ENCODE results near the gene SH2D4B.

SH2D4B gene

GRCh38 chr10:80504158-80504811 is 33.4 kb upstream of the SH2D4B start:
- DNase-seq (ENCODE audit: low spot score): no peak

- DNase-seq (ENCODE audit: low spot score): no peak
Observed at GRCh38 chr10:80504897-80505465, 32.7 kb upstream of the SH2D4B start.

- DNase-seq (ENCODE audit: low spot score): no peak
Observed at GRCh38 chr10:80506189-80506575, 31.5 kb upstream of the SH2D4B start.

GRCh38 chr10:80506836-80507487 is 30.7 kb upstream of the SH2D4B start:
- DNase-seq (ENCODE audit: low spot score): no peak

- DNase-seq (ENCODE audit: low spot score): no peak
Observed at GRCh38 chr10:80509108-80509402, 28.6 kb upstream of the SH2D4B start.

GRCh38 chr10:80509403-80510161 is 28.1 kb upstream of the SH2D4B start:
- no peak for DNase-seq (ENCODE audit: low spot score)

- no peak for DNase-seq (ENCODE audit: low spot score)
Observed at GRCh38 chr10:80512031-80512526, 25.6 kb upstream of the SH2D4B start.

GRCh38 chr10:80513106-80513505 is 24.6 kb upstream of the SH2D4B start:
- no peak for DNase-seq (ENCODE audit: low spot score)

GRCh38 chr10:80515511-80515910 is 22.2 kb upstream of the SH2D4B start:
- DNase-seq (ENCODE audit: low spot score): no peak

- no peak for DNase-seq (ENCODE audit: low spot score)
Observed at GRCh38 chr10:80515941-80516340, 21.8 kb upstream of the SH2D4B start.

GRCh38 chr10:80516506-80517075 is 21.1 kb upstream of the SH2D4B start:
- no peak for DNase-seq (ENCODE audit: low spot score)

GRCh38 chr10:80517416-80518142 is 20.1 kb upstream of the SH2D4B start:
- DNase-seq (ENCODE audit: low spot score): no peak

GRCh38 chr10:80518143-80518806 is 19.4 kb upstream of the SH2D4B start:
- no peak for DNase-seq (ENCODE audit: low spot score)

GRCh38 chr10:80518807-80519360 is 18.8 kb upstream of the SH2D4B start:
- DNase-seq (ENCODE audit: low spot score): no peak

- no peak for DNase-seq (ENCODE audit: low spot score)
Observed at GRCh38 chr10:80519936-80520650, 17.6 kb upstream of the SH2D4B start.

GRCh38 chr10:80520661-80521470 is 16.8 kb upstream of the SH2D4B start:
- DNase-seq (ENCODE audit: low spot score): no peak

- DNase-seq (ENCODE audit: low spot score): no peak
Observed at GRCh38 chr10:80522756-80523363, 14.8 kb upstream of the SH2D4B start.

GRCh38 chr10:80523773-80524172 is 13.9 kb upstream of the SH2D4B start:
- DNase-seq (ENCODE audit: low spot score): no peak

All from CD4-positive, alpha-beta T cell treated with Interleukin-15 for 4 hours (primary cell).